22Rv1 (cell line): Measurements from ENCODE around the gene BAD.

ENCODE experiments used
- H3K27ac ChIP-seq: fragments of 450-650 bp; 2 replicates; pipeline ENCODE4 v1.5.1; 2017
- ZFX ChIP-seq: fragments of 450-650 bp; IDR thresholded peaks from 2 replicates; pipeline ENCODE4 v1.6.1; 2017; ENCODE audit warnings: antibody characterized with exemption, borderline replicate concordance
- TF ChIP-seq, protein P1 (sequence below): fragments of 450-650 bp; IDR thresholded peaks from 2 replicates; pipeline ENCODE4 v1.5.1; 2017; ENCODE audit warnings: mild to moderate bottlenecking

The BAD gene

DNA sequence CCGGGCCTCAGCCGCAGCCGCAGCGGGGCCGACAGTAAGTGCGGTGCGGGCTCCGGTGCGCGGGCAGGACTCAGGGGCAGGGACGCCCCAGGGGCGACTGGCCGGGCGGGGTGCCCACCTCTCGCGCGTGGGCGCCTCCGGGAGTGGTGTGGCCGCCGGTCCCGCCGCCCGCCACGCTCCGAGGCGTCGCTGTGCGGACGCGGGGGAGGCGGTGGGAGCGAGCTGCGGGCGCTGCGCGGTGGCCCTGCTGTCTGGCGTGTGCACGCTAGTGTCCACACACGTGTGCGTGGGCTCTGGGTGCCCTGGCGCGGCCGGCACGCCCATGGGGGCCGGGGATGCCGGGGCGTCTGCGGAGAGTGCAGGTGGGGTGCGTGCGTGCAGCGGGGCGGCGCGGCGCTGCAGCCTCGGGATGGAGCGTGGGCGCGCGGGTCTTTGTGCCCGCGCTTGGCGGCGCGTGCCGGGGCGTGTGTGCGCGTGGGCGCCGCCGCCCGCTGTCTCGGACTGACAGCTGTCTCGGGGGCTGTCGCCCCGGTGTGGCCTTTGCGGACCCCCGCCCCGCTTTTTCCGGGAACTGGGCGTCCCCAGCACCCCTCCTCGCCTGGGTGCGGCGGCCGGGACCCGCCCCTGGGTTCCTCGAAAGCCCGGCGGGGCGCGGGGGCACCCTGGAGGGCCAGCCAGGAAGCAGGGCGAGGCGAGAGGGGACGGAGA lies 7.4 kb upstream of the BAD start:
- TF ChIP-seq ZFX = no peak
- TF ChIP-seq, protein P1, sequence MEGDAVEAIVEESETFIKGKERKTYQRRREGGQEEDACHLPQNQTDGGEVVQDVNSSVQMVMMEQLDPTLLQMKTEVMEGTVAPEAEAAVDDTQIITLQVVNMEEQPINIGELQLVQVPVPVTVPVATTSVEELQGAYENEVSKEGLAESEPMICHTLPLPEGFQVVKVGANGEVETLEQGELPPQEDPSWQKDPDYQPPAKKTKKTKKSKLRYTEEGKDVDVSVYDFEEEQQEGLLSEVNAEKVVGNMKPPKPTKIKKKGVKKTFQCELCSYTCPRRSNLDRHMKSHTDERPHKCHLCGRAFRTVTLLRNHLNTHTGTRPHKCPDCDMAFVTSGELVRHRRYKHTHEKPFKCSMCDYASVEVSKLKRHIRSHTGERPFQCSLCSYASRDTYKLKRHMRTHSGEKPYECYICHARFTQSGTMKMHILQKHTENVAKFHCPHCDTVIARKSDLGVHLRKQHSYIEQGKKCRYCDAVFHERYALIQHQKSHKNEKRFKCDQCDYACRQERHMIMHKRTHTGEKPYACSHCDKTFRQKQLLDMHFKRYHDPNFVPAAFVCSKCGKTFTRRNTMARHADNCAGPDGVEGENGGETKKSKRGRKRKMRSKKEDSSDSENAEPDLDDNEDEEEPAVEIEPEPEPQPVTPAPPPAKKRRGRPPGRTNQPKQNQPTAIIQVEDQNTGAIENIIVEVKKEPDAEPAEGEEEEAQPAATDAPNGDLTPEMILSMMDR = no peak

DNA sequence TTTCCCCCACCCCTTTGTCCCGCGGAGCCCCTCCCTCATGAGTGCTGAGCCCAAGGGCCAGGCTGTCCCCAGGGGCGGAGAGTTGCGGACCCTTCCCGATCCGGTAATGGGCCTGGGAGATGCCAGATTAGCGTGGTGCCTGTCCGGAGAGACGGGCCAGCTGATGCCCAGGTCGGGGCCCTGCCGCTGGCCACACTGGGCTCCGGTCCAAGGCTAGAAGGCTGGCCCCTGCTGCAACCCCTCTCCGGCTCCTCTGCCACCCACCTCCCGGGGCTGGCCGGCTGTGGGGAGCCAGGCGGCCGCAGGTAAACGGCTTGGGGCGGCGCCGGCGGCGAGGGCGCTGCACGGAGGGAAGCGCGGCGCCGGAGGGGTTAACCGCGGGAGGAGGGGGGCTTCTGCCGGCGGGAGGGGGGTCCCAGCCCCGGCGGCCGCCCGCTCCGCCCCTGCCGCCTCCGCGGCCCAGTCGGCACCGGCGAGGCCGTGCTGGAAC lies 6.8 kb upstream of the BAD start, which contains the start of gene KCNK4:
KCNK4 (plus strand) TSS at position 41 of the 490 bp plus-strand sequence. CDS start 1,717 bp downstream, outside the sequence.
- H3K27ac ChIP-seq = no peak within 1 kb of the TSS
- TF ChIP-seq ZFX = no peak
- TF ChIP-seq, protein P1 = no peak

More for the DNA sequence above, 7.4 kb upstream of the BAD start:
- H3K27ac ChIP-seq = no peak overlapping the region

DNA sequence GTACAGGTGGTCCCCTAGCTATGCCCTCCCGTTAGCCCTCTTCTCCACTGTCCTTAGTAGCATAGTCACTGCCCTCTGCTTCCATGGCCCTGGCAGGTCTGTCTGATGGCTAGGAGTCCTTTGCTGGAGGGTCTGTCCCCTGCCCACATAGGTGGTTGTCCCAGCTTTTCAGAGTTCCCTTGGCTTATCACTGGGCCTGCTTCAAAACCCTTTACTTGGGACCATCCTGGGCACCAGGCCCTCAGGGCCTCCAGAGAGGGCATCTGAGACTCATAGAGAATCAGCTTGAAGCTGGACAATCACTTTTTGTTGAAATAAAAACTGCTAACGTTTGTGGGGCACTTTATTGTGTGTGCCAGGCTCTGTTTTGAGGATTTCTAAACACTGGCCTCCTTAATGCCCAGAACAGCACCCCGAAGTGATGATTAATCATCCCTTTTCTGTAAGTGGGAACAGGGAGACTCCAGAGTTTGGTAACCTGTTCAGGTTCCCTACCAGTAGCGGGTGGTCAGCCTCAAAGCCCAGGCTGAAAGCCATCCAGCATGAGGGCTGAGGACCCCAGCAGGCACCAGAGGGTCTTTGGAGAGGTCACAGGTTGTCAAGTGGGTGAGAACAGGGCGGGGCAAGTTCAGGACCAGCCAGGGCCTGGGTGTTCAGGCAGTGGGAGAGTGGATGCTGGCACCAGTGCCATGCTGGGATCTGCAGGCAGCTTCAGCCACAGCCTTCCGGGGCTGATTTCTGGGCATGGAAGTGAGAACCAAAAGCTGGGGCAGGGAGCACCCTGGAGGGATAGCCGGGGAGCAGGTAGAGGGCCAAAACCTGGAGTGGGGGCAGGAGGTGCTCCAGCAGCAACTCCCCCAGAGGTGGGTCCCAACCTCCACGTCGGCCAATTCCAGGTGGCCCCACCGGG lies 6.1 kb upstream of the BAD start:
- no peak for TF ChIP-seq ZFX
- TF ChIP-seq, protein P1 = no peak
- H3K27ac ChIP-seq = no peak overlapping the region

DNA sequence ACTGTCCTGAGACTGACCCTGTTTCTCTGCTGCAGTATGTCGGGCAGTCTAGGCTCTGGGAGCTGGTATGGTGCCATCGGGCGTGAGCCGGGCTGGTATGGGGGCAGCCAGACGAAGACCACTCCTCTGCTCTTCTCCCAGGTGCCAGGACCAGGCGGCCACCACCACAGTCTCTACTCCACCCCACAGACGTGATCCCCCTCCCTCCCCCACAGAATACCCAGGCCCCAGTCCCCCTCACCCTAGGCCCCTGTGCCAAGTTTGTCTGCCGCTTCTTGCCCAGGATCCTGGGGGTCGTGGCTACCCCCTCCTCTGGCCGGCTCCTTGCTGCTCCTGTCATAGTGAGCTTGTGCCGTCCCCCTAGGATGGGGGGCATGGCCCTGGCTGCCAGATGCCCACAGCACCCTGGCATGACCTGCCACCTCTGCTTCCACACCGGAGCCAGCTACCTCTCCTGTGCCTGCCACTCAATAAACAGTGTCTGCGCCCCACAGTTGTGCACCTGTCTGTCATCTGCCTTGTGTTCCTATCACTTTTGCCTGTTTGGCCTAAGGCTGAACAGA lies 4.6 kb upstream of the BAD start:
- TF ChIP-seq ZFX = no peak
- TF ChIP-seq, protein P1 = no peak
- no peak overlapping the region for H3K27ac ChIP-seq

DNA sequence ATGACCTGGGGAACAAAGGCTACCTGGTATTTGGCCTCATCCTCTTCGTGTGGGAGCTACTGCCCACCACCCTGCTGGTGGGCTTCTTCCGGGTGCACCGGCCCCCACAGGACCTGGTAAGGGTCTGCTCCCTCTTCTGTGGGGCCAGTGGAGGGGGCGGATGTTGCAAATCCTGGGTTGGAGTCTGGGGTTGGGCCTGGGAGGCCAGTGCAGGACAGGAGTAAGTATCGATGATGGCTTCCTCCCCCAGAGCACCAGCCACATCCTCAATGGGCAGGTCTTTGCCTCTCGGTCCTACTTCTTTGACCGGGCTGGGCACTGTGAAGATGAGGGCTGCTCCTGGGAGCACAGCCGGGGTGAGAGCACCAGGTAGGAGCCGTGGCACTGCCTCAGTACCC lies 3.9 kb upstream of the BAD start:
- TF ChIP-seq, protein P1 = no peak
- no peak for TF ChIP-seq ZFX
- H3K27ac ChIP-seq = no peak overlapping the region

DNA sequence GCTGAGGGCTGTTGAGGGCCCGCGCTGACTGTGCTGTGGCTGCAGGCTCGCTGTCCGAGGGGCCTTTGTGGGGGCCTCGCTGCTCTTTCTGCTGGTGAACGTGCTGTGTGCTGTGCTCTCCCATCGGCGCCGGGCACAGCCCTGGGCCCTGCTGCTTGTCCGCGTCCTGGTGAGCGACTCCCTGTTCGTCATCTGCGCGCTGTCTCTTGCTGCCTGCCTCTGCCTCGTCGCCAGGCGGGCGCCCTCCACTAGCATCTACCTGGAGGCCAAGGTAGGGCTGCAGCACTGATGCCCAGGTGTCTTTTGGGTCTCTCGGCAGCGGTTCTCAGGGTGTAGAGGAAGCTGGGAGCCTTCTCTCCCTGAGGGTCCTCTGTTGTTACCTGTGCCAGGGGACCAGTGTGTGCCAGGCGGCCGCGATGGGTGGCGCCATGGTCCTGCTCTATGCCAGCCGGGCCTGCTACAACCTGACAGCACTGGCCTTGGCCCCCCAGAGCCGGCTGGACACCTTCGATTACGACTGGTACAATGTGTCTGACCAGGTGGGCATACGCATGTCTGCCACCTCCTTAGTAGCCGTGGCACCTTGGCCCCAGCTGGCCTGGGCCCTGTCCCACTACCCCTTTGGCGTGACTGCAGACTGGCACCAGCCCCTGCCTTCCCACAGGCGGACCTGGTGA lies 3.3 kb upstream of the BAD start:
- TF ChIP-seq, protein P1 = no peak
- TF ChIP-seq ZFX = no peak

More for the DNA sequence above, 3.3 kb upstream of the BAD start:
- H3K27ac ChIP-seq = no peak overlapping the region
